GM19328 (cell line): Measurements from ENCODE around the gene CLASP1.
A peak's percentile ranks its signal among the peaks of the same experiment; 100 is the strongest.
"Not testable (repeated sequence)": the region's sequence is repeated elsewhere in the genome, so short reads cannot be mapped to it uniquely, and the experiment has no call there.

Experiments used
- ATAC-seq: cut with Tn5 transposase; IDR thresholded peaks from one replicate; pipeline ENCODE4 v1.9.1; 2021; ENCODE audit warnings: mild to moderate bottlenecking, moderate library complexity; ENCODE audit not compliant: unreplicated experiment

Gene CLASP1

DNA sequence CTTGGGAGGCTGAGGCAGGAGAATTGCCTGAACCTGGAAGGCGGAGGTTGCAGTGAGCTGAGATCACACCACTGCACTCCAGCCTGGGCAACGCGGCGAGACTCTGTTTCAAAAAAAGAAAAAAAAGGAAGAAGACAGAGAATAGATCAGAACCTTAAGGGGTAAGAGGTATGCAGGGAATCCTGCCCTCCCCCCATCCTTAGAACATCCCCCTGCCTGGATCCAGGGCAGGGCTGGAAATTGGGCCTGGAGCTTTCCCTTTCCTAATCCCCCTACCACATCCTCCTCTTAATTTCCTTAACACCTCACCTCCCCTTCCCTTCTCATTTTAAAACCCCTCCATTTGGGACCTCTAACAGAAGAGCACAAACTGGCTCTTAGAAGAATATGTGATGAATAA lies 62.1 kb downstream of the CLASP1 start:
- ATAC-seq = no peak

DNA sequence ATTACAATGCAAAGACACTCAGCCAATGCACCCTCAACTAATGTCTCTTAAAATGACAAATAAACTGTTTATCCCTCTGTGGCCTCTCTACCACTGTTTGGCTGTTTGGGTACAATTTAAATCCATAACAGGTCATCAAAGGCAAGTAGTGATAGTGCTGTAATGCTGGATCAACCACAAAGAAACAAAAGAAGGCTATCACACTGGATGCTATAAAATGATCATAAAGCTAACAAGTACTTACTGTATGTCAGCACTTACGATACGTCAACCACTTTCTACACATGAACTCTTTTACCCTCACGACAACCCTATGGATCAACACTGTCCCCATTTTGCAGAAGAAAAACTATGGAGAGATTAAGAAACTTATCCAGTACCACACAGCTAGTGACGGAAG lies 64.5 kb downstream of the CLASP1 start:
- ATAC-seq = no peak

DNA sequence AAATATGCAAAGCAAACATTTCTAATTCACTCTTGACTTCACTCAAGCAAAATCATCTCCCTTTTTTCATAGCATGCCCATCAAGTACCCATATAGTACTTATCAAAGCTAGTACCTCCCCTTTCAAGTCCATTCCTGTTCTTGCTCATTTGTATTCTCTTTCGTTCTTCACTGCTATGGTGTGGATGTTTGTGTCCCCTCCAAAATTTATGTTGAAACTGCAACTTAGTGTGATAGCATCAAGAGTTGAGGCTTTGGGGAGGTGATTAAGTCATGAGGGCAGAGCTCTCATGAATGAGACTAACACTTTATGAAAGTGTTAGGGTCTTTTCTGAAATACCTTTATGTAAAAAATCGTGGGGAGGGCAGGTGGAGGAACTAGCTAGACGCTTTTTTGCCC lies 65.7 kb downstream of the CLASP1 start:
- no peak for ATAC-seq

- ATAC-seq = no peak
Measured at GRCh38 chr2:121582272-121582671, 67.0 kb downstream of the CLASP1 start.

DNA sequence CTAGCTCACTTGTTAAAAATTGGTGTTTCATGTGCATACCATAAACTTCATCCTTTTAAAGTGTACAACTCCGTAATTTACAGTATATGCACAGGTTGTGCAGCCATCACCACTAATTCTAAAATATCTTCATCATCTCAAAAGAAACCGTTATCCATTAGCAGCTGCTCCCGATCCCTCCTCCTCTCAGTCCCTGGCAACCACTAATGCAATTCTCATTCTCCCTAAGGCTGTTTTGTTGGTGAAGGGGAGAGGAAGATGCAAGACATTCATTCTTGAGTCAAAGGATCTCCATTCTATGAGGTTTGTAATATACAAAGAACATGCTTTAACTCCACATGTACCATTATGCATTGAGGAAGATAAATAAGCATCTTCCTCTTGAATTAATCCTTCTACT lies 70.0 kb downstream of the CLASP1 start:
- ATAC-seq = no peak

DNA sequence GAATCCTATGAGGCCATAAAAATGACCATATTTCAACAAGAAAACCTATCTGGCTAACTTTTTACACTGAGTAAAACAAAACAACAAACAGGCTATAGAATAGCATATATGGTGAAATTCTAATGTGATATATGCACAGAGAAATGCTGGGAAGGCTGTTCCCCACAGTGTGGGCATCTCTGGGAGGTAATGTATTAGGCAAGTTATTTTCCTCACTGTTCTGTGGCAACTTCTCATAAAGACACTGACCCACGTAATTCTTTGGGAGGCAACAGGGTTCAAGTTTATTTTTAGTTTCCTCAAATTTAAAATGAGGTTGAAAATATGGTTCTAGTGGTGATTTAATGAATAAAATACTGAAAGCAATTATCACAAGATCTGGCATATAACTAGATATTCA lies 71.9 kb downstream of the CLASP1 start:
- ATAC-seq = no peak

- no peak for ATAC-seq
Measured at GRCh38 chr2:121576263-121576662, 73.0 kb downstream of the CLASP1 start.

GRCh38 chr2:121575800-121576199 lies 73.5 kb downstream of the CLASP1 start:
- no peak for ATAC-seq

GRCh38 chr2:121570667-121571055 lies 78.6 kb downstream of the CLASP1 start:
- no peak for ATAC-seq

DNA sequence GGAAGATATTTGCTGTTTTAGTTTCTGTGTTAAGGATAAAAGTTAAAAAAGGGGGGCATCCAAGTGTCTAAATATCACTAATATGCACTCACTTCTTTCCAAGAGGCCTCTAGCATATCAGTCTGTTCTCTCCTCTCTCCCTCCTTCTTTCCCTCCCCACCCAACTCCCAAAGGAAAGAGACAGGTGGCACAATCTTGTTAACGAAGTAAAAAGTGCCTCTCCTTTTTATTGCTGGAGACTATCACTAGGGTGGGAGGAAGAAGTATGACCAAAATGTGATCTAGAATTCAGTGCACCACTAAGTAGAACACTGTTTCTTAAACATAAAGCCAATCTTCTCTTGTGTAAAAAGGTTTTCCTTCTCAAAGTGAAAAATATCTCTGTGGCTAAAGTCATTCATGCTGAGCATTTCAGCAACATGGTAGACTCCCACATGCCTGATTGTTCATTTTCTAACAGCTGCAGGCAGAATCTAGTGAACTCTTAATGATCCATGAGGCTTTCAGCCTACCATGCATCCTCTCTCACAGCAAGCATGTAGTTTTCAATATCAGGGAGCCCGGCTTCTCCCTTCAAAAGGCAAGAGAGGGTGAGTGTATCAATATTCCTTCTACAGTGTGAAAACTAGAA lies 79.1 kb downstream of the CLASP1 start:
- no peak for ATAC-seq

- no peak for ATAC-seq
Measured at GRCh38 chr2:121567957-121568409, 81.3 kb downstream of the CLASP1 start.

DNA sequence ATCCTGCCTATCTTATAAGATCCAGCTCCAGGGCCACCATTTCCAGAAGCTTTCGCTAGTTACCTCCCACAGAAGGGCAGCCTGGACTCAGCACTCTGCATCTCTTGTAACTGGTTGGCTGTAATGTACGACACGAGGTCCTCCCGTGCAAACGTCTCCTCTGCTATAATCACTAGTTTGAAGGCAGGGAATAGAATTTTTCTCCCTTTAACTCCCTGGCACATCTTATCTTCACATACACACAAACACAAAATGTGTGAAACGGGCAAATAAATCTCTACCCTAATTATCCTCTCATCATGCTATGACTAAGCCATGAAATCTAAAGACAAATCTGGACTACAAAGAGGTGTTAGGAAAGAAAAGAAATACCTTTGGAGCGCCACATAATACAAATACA lies 81.8 kb downstream of the CLASP1 start:
- no peak for ATAC-seq

- no peak for ATAC-seq
Measured at GRCh38 chr2:121565389-121566250, 83.6 kb downstream of the CLASP1 start.

DNA sequence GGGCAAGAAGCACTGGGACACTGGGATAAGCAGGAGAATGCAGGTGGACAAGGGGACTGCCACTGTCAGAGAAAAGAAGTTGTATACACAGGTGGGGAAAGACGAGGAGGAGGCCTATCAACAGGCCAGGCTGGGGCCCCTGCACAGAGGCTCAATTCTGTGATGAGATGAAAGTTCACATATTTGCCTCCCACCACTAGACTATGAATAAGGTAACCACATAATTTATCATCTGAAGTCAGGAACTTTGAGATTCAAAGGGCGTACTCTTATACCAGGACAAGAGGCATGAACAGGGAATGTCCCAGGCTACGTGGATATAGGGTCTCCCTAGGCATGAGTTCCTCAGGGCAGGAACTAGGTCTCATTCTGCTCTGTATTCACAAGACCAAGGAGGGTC lies 84.4 kb downstream of the CLASP1 start:
- no peak for ATAC-seq

DNA sequence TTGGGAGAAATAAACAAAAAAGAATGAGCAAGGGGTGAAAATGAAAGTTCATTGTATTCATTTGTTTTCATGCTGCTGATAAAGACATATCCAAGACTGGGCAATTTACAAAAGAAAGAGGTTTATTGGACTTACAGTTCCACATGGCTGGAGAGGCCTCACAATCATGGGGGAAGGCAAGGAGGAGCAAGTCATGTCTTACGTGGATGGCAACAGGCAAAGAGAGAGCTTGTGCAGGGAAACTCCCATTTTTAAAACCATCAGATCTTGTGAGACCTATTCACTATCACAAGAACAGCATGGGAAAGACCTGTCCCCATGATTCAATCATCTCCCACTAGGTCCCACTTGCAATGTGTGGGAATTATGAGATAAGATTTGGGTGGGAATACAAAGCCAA lies 85.5 kb downstream of the CLASP1 start:
- not testable (repeated sequence) for ATAC-seq

GRCh38 chr2:121562269-121563176 lies 86.7 kb downstream of the CLASP1 start:
- no peak for ATAC-seq

DNA sequence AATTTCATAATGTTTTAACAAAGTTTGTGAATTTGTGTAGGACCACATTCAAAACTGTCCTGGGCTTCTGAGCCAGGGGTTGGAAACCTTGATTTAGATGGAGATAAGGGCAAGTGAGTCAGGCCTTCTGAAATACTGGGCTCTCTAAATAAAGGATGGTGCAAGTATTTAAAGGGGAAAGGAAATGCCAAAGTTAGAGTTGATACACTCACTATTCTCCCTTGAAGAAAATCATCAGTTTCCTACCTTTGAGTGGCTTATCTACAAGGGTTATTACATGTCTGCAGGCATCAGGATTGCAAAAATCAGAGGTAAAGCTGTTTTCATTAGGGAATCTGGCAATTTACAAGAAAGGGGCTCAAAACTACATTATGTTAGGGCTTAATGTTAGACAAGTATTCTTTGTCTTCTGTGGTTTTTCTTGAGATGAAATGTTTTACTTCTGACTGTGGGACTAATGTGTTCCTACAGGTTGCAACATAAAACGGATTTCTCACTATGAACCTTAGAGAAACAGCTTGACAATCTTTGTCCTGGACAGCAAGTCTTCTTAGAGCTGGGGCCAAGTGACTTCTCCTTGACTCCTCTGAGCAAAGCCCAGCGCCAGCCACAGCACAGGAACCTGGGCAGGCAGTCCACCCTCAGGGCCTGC lies 87.5 kb downstream of the CLASP1 start:
- no peak for ATAC-seq

DNA sequence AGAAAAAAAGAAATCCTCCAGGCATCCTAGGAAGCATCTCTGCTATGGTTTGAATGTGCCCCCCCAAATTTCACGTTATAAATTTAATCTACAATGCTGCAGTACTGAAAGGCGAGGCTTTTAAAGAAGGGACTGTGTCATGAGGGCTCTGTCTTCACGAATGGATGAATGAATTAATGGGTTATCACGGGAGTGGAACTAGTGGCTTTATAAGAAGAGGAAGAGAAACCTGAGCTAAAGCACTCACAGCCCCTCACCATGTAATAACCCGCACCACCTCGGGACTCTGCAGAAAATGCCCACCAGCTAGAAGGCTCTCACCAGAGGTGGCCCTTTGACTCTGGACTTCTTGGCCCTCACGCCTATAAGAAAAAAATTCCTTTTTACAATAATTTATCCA lies 90.9 kb downstream of the CLASP1 start:
- ATAC-seq = no peak

DNA sequence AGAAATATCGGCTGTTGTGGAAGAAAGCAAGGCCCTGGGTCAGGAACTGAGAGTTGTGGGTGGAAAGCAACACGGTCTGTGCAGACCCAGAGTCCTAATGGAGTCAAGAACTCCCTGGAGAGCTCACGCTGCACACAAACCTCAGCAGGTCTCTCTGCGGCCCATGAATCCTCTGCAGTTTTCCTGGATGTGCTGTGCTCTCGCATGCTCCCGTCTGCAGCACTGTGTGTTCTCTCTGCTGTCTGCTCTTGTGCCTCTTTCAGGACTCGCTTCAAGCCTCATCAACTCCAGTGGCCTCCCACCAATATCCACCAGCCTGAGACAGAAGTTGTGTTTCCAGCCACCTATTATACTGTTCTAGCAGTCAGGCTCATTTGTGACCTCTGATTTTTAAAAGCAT lies 94.3 kb downstream of the CLASP1 start:
- ATAC-seq = no peak

DNA sequence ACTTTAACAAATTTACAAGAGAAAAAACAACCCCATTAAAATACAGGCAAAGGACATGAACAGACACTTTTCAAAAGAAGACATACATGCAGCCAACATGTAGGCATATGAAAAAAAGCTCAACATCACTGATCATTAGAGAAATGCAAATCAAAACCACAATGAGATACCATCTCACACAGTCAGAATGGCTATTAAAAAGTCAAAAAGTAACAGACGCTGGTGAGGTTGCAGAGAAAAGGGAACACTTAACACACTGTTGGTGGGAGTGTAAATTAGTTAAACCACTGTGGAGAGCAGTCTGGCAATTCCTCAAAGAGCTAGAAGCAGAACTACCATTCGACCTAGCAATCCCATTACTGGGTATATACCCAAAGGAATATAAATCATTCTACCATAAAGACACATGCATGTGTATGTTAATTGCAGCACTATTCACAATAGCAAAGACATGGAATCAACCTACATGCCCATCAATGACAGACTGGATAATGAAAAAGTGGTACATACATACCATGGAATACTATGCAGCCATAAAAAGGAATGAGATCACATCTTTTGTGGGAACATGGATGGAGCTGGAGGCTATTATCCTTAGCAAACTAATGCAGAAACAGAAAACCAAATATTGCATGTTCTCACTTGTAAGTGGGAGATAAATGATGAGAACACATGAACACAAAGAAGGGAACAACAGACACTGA lies 96.6 kb downstream of the CLASP1 start:
- peak; percentile 68 for ATAC-seq
